Stimulated activated CD8-positive, alpha-beta memory T cell treated with anti-CD3 and anti-CD28 coated beads, Interleukin-12 subunit alpha, Interleukin-12 subunit beta, amount 100 ng/mL, for 4 hours (primary cell): ENCODE measurements around the gene TOP2A.

Experiments used
- DNase-seq: peaks from one replicate; pipeline ENCODE4 v3.0.0-alpha.2; 2020; ENCODE audit warnings: low read depth

TOP2A gene

DNA sequence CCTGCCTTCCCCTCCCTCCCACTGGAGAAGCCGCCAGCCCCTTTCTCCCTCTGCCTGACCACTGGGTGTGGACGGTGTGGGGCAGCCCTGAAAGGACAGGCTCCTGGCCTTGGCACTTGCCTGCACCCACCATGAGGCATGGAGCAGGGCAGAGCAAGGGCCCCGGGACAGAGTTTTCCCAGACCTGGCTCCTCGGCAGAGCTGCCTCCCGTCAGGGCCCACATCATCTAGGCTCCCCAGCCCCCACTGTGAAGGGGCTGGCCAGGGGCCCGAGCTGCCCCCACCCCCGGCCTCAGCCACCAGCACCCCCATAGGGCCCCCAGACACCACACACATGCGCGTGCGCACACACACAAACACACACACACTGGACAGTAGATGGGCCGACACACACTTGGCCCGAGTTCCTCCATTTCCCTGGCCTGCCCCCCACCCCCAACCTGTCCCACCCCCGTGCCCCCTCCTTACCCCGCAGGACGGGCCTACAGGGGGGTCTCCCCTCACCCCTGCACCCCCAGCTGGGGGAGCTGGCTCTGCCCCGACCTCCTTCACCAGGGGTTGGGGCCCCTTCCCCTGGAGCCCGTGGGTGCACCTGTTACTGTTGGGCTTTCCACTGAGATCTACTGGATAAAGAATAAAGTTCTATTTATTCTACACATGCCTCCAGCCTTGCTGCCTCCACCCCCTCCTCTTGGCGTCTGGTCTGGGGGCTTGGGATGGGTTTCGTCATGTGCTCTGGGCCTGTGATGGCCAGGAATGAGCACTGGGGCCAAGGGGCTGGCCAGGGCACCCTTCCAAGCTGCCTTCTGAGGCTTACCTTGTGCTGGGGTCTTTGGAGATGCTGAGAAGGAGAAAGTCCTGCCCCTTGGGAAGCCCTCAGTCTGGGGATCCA, 60.5 kb downstream of the TOP2A start:
- DNase-seq, result no peak

GRCh38 chr17:40355804-40356758, 61.6 kb downstream of the TOP2A start:
- no peak for DNase-seq

DNA sequence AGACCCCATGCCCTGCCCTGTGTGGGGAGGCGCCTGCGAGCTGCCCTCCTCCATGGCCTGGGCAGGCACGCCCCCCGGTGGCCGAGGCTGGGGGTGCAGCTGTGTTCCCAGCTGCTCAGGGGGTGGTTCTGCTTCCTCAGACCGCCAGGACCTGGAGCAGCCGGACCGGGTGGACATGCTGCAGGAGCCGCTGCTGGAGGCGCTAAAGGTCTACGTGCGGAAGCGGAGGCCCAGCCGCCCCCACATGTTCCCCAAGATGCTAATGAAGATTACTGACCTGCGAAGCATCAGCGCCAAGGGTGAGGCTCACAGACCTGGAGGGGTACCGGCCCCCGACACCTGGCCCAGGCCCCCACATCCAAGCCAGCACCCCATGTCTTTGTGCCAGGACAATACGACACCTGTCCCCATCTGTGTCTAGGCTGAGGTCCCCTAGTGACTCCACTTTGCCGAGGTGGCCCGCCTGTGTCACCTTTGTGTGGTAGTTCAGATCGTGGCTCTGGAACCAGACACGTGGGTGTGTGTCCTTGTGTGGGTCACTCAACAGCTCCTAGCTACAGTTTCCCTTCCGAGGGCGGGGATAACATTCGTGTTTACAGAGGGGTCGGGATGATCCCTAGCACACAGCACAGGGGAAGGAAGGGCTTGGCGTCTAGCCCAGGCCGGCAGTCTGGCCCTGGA, 62.4 kb downstream of the TOP2A start:
- DNase-seq, result peak; percentile 51

GRCh38 chr17:40354221-40355122, 63.2 kb downstream of the TOP2A start:
- no peak for DNase-seq

DNA sequence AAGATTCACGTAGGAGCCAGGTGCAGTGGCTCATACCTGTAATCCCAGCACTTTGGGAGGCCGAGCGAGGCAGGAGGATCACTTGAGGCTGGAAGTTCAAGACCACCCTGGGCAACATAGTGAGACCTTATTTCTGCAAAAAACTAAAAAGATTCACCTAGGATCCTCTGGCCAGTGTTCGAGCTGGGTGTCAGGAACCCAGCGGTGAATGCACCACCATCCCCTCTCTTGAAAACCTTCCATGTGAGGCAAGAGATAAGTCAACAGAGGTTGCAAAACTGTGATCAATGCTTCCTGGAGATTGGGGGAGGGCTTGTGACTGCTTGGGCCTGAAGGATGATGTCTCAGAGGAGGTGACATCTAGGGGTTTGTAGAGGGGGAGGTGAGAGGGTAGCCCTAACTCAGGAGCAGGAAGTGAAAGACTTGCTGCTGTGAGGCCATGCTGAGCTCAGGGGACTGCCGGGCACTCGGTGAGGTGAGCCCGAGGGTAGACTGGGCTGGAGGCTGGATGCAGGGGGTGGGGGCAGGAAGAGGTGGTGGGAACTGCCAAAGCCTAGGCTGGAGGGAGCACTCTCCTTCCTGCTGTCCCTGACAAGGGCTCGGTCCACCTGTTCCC, 64.8 kb downstream of the TOP2A start:
- no peak for DNase-seq

DNA sequence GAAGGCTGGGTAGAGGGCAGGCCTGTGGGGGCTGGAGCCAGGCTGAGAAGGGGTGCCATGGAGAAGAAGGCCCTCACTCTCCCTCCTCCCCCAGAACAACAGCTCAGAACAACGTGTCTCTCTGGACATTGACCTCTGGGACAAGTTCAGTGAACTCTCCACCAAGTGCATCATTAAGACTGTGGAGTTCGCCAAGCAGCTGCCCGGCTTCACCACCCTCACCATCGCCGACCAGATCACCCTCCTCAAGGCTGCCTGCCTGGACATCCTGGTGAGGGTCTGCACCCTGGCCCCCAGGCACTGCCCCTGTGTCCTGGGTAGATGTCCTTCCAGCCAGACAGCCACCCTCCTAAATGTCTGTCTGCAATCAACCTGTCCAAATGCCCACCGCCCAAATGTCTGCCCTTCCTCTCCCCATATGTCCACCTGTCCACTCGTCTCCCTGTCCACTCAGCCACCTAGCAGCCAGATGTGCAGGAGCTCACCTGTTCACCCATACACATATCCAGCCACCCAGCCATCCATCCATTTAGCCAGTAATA, 65.4 kb downstream of the TOP2A start:
- no peak for DNase-seq

- no peak for DNase-seq
Observed at GRCh38 chr17:40351359-40352236, 66.1 kb downstream of the TOP2A start.

DNA sequence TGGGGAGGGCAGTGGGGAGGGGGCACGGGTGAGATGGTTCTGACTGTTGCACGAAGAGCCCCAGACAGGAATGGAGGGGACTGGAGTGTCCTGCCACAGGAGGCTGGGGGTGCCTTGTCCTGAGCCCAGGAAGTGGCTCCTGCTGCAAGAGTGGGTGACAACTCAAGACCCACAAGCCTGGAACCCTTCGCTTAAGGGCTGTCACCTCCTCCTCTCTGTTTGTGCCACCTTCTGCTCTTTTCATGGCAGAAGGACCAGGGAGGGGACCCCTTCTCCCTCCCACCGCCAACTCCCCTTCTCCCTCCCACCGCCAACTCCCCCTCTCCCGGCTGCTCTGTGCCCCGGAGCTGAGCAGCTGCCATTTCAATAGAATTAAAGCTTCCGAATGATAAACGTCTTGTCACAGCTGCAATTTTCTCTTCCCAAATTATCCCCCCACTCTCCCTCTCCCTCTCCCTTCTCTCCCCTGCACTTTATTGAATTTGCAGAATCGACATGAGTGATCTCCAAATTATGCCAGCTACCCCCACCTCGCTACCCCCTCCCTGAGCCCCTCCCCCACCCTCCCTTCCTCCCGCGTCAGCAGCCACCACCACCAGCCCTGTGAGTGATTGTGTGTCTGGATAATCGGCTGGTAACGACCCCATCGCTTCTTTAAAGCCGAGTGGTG, 66.9 kb downstream of the TOP2A start:
- no peak for DNase-seq

DNA sequence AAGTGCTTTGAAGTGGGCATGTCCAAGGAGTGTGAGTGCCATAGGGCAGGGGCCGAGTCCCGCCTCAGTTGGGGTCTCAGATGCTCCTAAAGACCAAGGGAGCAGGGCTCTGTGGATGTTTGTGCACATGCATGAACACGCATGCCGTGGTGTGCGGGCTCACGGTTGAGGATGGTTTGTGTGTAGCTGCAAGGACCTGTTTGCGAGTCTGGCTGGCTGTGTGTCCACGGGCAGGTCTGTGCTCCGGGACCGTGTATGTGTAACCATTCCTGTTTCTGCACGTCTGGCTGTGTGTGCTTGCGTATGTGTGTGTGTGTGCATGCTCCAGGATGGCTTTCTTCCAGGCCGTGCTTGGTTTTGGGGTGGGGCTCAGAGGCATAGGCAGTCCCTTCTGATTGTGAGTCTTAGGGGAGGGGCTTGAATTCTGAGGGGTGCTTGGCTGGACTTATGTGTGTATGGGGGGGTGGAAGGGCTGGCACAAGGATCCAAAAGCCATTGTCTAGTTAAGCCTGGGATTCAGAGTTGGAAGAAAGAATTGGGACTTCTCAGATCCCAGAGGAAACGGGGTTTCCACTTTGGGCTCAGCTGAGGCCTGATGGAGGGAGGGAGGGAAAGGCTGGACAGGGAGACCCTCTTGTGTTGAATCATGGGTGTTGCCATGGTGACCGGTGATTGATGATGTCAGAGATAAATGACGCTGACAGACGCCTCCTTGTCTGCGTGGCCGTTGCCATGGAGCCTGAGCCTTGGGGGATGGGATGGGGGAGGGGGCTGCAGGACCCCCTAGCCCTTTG, 67.6 kb downstream of the TOP2A start:
- no peak for DNase-seq

DNA sequence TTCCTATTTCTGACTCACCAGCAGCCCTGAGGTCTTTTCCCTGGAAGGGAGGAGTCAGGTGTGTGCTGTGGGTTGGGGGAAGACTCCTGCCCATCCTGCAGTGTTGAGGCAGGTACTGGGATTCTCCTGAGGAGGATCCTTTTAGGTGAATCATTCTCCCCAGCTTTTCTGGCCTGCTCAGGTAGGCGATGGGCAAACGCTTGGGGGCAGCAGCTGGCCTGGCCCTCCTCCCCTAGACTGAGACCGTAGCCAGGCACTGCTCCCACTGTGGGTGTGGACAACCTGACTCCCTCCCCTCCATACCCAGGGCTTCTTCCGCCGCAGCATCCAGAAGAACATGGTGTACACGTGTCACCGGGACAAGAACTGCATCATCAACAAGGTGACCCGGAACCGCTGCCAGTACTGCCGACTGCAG, 68.2 kb downstream of the TOP2A start:
- DNase-seq, result no peak

- no peak for DNase-seq
Observed at GRCh38 chr17:40348562-40349476, 68.9 kb downstream of the TOP2A start.

DNA sequence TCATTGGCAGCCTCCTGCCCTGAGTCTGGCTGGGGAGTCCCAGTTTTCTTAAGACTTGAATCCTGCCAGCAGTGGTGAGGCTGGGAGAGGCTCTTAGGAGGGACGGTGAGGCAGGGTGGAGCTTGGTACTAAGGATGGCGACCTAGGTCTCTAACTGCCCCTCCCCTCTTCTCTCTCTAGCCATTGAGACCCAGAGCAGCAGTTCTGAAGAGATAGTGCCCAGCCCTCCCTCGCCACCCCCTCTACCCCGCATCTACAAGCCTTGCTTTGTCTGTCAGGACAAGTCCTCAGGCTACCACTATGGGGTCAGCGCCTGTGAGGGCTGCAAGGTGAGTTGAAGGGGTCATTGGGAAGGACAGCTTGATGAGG, 69.6 kb downstream of the TOP2A start:
- DNase-seq, result no peak

GRCh38 chr17:40347319-40348135, 70.2 kb downstream of the TOP2A start:
- no peak for DNase-seq

DNA sequence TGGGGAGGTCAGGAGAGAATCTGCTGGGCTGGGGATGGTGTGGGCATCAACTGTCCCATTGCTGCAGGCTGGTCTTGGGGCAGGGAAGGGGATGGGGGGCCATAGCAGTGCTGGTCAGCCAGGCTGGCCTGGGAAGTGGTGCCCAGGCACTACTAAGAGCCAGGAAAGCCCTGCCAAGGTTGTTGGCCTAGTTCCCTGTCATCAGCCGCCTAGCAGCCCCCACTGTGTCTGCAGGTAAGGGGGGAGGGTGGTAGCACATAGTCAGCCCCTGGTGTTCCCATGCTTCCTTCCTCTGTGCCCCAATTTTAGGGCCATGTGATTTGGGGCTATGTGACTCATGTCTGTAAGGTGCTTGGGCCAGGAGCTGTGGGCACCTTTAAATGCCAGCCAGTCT, 70.9 kb downstream of the TOP2A start:
- no peak for DNase-seq

GRCh38 chr17:40345994-40346764, 71.5 kb downstream of the TOP2A start:
- no peak for DNase-seq
